KOPT-K1 (cell line): Measurements from ENCODE around the gene REN.

Experiments used
- H3K27ac ChIP-seq: fragments of 200-600 bp; sonication (generic); 2 replicates; pipeline ENCODE4 v1.5.1; 2016; ENCODE audit warnings: antibody characterized with exemption, mild to moderate bottlenecking, low read depth, low read length; ENCODE audit not compliant: poor library complexity, severe bottlenecking
- H3K36me3 ChIP-seq: fragments of 200-600 bp; sonication (generic); 2 replicates; pipeline ENCODE4 v1.5.1; 2017; ENCODE audit warnings: antibody characterized with exemption, mild to moderate bottlenecking, low read length, moderate library complexity; ENCODE audit not compliant: insufficient read depth
- H3K9me3 ChIP-seq: fragments of 200-600 bp; sonication (generic); 2 replicates; pipeline ENCODE4 v1.5.1; 2017; ENCODE audit warnings: antibody characterized with exemption, low read length, mild to moderate bottlenecking; ENCODE audit not compliant: insufficient read depth, poor library complexity, severe bottlenecking

The REN gene

GRCh38 chr1:204134103-204134502, 32.0 kb downstream of the REN start:
- Histone ChIP-seq H3K9me3 (no peaks in the 10 kb centered on the region), H3K27ac (no peak overlapping the region), H3K36me3 (no peaks in the 10 kb centered on the region)

DNA sequence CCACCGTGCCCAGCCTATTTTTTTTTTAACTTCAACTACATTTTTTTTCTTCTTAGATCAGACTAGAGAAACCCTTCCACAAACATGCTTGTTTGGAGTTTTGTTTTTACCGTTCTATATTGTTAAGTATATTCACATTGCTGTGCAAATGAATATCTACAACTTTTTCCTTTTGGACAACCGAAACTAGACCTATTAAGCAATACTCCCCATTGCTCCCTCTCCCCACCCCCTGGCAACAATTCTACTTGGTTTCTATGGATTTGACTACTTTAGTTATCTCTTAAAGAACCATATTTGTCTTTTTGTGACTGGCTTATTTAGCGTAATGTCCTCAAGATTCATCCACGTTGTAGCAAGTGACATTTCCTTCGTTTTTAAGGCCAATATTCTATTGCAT, 33.4 kb downstream of the REN start:
- no peak overlapping the region for H3K27ac ChIP-seq

GRCh38 chr1:204131978-204132377, 34.2 kb downstream of the REN start:
- Histone ChIP-seq H3K9me3 (no peaks in the 10 kb centered on the region), H3K27ac (no peak overlapping the region), H3K36me3 (no peaks in the 10 kb centered on the region)

More for the DNA sequence above, 33.4 kb downstream of the REN start:
- Histone ChIP-seq H3K36me3 (no peaks in the 10 kb centered on the region), H3K9me3 (no peaks in the 10 kb centered on the region)

GRCh38 chr1:204130981-204131892, 34.9 kb downstream of the REN start:
- Histone ChIP-seq H3K27ac (no peak overlapping the region), H3K36me3 (no peaks in the 10 kb centered on the region), H3K9me3 (no peaks in the 10 kb centered on the region)

- H3K36me3 ChIP-seq: no peaks in the 10 kb centered on the region
- no peak overlapping the region for H3K27ac ChIP-seq
Observed at GRCh38 chr1:204130178-204130577, 36.0 kb downstream of the REN start.

GRCh38 chr1:204128964-204129896, 36.9 kb downstream of the REN start:
- H3K27ac ChIP-seq: no peak overlapping the region
- H3K36me3 ChIP-seq: no peaks in the 10 kb centered on the region
- H3K9me3 ChIP-seq: no peaks in the 10 kb centered on the region

More at GRCh38 chr1:204130178-204130577, 36.0 kb downstream of the REN start:
- H3K9me3 ChIP-seq: no peaks in the 10 kb centered on the region

DNA sequence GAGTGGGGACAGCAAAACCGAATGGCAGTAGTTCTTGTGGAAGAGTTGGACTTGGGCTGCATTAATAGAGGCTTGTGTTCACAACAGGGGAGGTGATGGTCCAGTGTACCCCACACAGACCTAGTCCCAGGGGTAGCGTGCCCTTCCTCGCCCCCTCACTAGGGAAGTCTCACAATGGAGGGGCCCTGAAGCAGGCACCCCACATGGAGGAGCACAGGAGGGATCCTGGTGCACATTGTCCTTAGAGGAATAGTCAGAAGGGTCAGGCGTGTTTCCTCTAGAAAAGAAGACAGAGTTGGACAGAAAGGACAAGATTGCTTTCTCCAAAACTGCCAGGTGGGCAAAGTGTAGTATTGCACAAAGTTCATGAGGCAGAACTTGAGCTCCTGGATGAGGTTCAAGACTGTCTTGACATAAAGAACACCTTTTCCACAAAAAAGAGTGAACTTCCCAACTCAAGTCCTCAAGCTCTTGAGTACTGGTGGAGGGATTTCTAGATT, 37.6 kb downstream of the REN start:
- Histone ChIP-seq H3K27ac (no peak overlapping the region), H3K36me3 (no peaks in the 10 kb centered on the region), H3K9me3 (no peaks in the 10 kb centered on the region)

- Histone ChIP-seq H3K36me3 (no peaks in the 10 kb centered on the region), H3K9me3 (no peaks in the 10 kb centered on the region), H3K27ac (no peak overlapping the region)
Observed at GRCh38 chr1:204127597-204128242, 38.4 kb downstream of the REN start.

DNA sequence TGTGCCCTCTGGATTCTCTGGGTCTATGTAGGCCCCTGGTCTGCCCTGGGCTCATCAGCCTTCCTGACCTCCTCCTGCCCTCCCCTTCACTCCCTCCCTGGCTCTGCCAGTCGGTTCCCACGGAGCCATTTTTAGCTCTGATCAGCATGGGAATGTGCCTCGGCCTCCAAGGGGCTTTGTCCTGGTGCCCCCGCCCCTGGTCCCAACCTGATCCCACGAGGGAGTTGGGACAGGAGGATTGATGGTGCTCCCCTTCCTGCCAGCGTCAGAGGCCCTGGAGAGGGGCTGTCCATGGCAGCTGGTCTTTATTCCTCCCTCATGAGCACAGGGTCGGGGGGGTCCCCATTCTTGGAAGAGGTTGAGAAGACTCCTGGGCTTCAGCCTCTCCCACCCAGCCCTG, 39.2 kb downstream of the REN start:
- H3K9me3 ChIP-seq: no peaks in the 10 kb centered on the region
- H3K36me3 ChIP-seq: no peaks in the 10 kb centered on the region
- no peak overlapping the region for H3K27ac ChIP-seq

- H3K36me3 ChIP-seq: no peaks in the 10 kb centered on the region
- no peak overlapping the region for H3K27ac ChIP-seq
- H3K9me3 ChIP-seq: no peaks in the 10 kb centered on the region
Observed at GRCh38 chr1:204126386-204126785, 39.8 kb downstream of the REN start.

DNA sequence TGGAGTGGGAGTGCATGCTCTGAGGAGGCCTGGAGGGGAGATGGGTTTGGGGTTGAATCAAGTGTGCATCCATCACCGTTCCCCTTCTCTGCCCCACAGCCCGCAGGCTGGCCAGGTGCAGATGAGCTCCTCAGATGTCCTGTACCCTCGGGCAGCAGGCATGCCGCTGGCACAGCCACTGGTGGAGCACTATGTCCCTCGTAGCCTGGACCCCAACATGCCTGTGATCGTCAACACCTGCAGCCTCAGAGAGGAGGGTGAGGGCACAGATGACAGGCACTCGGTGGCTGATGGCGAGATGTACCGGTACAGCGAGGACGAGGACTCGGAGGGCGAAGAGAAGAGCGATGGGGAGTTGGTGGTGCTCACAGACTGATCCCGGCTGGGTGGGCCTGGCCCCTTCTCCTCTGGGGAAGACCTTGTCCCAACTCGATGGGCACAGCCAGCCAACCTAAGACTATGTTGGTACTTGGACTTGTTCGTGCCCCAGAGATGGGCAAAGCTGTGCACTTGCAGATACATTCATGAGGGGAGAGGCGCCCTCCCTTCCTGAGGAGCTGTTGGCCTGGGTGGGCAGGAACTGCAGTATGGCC, 40.3 kb downstream of the REN start:
- H3K27ac ChIP-seq: no peak overlapping the region
- H3K9me3 ChIP-seq: no peaks in the 10 kb centered on the region
- no peaks in the 10 kb centered on the region for H3K36me3 ChIP-seq

- Histone ChIP-seq H3K27ac (no peak overlapping the region), H3K9me3 (no peaks in the 10 kb centered on the region), H3K36me3 (no peaks in the 10 kb centered on the region)
Observed at GRCh38 chr1:204124639-204125038, 41.5 kb downstream of the REN start.

GRCh38 chr1:204123376-204123775, 42.8 kb downstream of the REN start:
- no peak overlapping the region for H3K27ac ChIP-seq
- no peaks in the 10 kb centered on the region for H3K36me3 ChIP-seq
- no peaks in the 10 kb centered on the region for H3K9me3 ChIP-seq

- Histone ChIP-seq H3K36me3 (no peaks in the 10 kb centered on the region), H3K9me3 (no peaks in the 10 kb centered on the region)
Observed at GRCh38 chr1:204121840-204122555, 44.1 kb downstream of the REN start.

More at GRCh38 chr1:204121840-204122555, 44.1 kb downstream of the REN start:
- H3K27ac ChIP-seq: no peak overlapping the region
